Amniotic epithelial cell (primary cell): ENCODE data around the gene SPOCK1.

ENCODE experiments used
- DNase-seq: peaks from one replicate; pipeline ENCODE4 v3.0.0-alpha.2; 2010; ENCODE audit warnings: low read depth

The SPOCK1 gene

DNA sequence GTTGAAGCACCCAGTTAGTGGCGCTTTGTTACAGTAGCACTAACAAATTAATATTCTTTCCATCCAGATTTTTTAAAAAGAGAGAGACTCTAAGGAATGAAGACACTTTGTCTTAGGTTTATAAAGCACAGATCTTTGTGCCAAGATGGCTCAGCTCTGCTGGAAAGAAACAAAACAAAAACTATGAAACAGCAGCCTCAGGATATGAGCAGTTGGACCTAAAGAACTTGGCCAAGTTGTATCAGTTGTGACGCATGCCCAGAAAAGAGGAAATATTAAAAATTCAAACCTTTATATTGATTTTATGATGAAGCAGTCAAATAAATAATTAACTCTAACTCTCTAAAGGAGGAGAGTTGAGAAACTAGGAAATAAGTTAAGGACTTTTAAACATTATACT is 427.2 kb downstream of the SPOCK1 start:
- DNase-seq: no peak

DNA sequence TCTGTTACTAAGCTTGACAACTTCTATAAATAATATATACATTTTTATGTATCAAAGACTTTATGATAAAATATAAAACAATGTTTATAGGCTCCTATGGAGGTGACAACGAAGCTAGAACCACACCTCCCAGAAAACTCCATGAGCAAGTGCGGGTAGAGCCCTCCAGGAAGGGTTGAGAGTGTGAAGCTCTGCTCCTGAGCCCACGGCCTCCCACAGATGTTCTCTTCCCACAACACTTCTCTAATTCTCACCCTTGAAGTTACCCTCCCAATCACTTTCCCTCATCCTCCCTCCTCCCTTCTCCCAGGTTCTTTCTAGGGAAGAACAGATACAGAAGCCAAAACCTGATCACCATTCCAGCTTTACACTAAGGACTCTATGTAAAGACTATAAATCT is 427.6 kb downstream of the SPOCK1 start:
- DNase-seq: no peak

DNA sequence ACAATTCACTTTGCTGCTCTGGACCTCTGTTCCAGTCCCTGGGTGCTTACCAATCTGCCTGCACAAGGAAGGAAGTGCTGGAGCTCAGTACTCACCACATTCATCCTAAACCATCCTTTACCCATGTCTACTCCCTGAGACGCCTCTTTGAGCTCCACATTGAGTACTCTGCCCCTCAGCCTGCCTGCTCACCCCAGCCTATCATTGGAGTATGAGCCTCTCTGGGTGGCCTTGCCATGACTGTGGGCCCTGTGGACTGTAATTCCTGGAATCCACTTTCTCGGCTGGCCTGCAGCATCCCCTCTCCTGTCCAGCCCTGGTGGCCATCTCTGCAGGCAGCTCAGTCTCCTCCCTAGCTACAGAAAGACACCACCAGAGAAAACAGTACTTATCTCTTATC is 428.6 kb downstream of the SPOCK1 start:
- DNase-seq: no peak

DNA sequence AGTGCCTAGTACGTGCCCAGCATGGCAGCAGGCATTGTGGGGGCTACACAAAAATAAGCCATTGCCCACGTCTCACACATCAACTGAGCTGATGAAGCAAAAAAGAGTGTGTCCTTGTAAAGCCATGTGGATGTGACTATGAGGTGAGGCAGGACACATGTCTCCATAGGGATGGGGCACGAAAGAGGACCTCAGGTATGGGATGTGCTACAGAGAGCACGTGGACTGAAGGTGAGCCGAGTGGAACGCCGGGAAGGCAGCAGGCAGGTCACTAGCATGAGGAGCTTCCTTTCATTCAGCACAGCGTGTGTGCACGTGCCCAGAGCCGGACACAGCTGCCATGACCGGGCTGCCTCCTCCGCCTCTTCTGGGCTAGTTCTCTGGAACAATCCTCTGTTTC is 429.8 kb downstream of the SPOCK1 start:
- no peak for DNase-seq

DNA sequence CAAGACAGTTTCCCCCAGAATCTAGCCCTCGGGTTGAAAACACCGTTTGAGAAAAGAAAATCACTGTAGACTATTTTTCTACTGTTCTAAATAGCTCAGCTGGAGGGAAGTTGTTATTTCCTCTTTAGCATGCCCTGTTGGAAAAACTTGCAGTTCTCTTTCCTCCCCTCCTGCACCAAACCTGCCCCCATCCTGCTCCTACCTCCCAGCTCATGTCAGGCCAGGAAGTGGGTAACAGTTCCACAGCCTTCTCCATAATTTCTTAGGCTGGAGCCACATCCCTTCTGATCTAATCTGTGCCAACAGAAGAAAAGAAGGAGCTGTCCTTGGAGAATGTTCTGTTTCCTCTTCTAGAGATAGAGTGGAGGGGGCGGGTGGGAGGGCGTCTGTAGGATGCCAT is 437.7 kb downstream of the SPOCK1 start:
- no peak for DNase-seq

DNA sequence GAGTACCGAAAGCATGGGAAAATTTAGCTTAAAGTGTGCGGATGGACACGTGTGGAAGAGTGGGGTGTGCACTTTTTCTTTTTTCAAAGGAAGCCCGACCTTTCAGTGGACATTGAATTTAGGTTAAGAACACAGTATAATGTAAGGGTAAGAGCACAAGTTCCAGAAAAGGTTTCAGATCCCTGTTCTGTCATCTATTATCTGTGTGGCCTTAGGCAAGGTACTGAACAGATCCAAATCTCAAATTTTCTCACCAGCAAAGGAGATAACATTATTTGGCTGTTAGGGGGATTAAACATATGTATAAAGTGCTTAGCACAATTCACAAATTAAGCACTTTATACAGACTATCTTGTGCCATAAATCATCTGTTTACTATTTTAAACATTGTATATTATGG is 441.0 kb downstream of the SPOCK1 start:
- DNase-seq: no peak

DNA sequence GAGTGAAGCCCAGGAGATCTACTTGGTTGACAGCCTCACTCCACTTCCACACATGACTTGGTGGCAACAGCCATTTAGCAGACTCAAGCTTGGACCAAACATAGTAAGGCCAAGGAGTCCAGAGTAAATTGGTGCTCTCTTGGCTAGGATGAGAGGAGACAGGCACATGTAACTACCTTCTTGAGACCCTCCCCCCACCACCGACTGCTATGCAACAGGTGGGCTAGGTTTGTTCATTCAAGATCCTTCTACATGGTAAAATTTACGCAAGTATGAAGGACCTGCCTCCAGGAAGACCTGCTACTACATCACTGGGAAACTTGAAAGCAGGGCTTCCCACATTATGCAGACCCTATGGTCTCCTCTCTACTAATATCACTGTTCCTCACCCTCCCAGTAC is 442.4 kb downstream of the SPOCK1 start:
- no peak for DNase-seq

DNA sequence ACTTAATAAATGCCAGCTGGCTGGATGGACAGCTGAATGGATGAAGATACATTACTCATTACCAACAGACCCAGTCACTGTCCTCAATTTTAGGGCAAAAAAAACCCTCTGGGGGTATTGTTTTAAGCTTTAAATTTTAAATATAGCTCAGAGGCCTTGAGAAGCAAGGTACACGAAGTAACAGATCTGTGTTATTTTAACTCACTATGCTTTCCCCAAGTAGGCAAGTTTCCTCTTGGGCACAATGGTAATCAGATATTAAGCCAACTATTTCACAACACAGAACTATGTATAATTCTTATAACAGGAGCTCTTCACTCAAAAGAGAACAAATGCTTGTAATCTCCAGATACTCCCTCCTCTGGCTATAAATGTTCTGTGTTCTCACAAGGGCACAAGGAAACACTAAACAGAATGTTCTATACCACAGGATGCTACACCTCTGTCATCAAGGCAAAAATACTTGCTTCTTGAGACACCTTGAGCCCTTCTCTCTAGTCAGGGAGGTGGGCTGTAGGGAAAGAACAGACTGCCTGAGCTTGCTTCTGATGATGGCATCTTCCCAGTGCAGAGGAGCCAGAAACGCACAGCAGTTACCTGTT is 443.8 kb downstream of the SPOCK1 start:
- peak; percentile 3 for DNase-seq

DNA sequence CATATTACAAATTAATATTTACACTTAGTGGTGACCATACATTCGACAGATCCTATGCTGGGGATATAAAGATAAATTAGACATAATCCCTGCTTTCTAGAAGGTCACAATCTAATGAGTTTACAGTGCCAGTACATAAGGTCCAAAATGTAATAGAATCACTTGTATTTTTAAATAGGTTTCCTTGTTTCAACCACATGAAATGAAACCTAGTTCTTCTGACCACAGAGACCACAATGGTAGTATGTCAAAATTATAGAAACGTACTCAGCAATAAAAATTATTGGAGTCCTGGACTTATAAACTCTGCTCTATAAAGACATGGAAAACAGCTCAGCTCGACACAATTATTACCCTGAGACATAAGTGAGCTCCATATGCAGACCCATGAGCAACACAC is 444.3 kb downstream of the SPOCK1 start:
- no peak for DNase-seq

DNA sequence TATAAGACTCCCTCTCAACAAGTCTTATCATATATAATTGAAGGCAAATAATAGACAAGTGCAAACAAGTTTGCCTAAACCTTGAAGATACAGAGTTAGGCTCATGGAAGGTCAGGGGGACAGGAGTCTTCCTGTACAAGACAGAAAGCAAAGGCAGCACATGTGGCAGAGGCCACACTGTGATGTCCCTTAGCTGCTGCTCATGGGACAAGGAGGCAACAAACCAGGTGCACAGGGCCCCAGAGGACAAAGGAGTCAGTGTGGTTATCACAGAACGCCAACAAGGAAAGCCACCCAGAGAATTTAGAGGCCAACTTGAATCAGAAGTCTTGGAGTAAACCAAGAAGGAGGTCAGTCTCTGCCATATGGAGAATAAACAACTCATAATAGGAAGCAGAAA is 444.8 kb downstream of the SPOCK1 start:
- DNase-seq: no peak

DNA sequence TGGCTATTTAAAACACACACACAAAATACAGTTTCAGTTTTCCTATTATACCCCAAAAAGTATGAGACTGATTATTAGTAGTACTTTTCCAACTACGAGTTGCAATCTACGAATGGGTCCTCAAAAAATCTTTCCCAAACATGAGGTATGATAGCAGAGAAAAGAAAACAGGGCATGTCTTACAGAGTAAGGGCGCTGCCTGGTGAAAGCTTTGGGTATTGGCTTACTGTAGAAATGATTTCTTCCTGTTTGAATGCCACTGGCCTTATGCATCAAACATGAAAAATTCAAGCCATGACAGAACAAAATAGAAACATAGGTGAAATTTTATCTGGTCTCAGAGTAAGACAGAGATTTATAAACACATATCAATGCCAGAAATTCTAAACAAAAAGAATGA is 448.0 kb downstream of the SPOCK1 start:
- DNase-seq: no peak

DNA sequence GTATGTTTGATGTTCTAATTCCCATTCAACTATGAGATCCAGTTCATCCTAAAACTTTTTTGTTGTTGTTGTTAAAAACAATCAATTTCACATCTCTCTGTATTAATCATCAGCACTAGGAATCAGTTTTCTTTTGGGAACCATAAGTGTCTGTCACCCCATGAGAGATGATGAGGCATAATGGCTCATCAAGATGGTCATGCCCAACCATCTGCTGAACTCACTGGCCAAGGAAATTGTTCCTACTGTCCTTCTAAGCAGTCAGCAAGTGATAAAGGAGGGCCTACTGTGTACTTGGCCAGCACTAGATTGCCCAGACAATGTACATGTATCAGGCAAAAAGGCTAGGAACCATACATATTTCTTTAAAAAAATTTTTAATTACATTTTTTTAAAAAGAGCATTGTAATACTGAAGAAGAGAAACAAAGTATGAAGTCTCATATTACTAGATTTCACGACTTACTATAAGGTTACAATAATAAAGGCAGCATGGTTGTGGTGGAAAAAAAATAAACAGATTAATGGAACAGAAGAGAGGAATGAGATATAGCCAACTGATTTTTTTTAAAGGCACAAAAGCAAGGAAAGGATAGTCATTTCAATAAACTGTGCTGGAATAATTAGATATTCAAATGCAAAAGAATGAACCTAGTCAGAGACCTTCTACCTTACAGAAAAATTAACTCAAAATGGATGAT is 458.3 kb downstream of the SPOCK1 start:
- no peak for DNase-seq

DNA sequence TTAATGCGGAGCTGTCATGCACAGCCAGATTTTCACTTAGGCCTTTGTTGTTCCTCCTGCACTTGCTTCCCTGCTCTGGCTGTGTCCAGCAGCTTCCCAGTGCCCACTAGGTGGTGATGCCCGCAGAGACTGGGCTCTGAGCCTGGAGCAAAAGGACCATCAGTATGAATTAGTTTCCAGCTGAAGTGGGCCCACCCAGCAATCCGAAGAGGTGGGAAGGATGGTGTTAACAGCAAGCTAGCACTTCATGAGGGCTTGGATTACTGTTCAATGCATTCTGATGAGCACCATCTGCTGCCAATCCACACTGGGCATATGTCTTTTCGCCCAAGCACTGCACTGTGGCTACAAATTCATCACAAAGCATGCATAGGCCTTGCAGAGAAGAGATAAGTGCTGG is 459.1 kb downstream of the SPOCK1 start:
- no peak for DNase-seq

DNA sequence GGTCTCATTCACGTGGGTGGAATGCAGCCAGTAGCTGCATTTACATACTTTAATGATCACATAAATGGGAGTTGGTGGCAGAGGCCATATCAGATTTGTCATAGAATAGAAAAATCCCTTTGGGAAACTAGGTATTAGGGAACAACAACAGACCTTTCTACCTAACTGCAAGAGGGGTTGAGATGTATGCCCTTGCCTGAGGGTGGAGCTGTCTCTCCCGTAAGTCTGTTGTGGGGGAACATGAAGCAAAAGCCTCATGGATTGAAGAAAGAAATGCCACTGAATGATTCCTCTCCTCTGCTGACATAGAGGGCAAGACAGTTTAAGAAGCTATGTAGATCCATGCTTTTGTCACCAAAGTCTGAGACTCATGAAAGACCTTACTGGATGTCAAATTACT is 461.3 kb downstream of the SPOCK1 start:
- DNase-seq: no peak

DNA sequence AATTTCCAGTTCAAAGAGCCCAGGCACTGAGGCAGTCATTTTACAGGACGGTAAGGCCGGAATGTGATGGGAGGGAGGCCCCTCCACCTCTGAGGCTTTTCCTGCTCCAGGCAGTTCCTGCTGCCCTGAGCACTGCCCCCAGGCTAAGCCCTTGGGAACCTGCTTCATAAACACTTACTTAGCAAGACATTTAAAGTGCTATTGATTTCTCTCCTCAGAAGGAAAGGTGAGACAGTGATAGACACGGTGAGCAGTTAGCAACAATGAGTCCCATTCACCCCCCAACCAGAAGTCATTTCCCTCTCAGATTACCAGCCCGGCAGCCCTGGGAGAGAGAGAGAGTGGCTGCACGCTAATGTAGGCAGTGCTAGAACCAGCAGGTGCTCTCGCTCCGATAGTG is 462.5 kb downstream of the SPOCK1 start:
- no peak for DNase-seq

DNA sequence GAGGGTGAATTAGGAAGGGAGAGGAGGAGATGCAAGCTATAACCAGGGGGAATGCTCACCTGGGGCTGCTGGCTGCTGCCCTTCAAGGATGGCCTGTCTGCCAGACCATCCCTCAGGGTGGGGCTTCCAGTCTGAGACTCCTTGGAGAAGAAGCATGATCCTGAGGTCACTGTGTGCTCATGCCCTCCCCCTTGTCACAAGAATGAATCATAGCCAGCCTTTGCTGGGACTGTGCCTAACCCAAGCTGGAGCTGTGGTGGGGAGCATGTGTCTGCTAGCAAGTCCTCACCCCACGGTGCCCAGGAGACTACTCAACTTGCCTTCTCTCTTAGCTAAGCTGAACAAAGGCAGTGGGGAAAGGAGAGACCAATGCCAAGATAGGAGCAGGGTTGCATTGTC is 463.6 kb downstream of the SPOCK1 start:
- DNase-seq: no peak

DNA sequence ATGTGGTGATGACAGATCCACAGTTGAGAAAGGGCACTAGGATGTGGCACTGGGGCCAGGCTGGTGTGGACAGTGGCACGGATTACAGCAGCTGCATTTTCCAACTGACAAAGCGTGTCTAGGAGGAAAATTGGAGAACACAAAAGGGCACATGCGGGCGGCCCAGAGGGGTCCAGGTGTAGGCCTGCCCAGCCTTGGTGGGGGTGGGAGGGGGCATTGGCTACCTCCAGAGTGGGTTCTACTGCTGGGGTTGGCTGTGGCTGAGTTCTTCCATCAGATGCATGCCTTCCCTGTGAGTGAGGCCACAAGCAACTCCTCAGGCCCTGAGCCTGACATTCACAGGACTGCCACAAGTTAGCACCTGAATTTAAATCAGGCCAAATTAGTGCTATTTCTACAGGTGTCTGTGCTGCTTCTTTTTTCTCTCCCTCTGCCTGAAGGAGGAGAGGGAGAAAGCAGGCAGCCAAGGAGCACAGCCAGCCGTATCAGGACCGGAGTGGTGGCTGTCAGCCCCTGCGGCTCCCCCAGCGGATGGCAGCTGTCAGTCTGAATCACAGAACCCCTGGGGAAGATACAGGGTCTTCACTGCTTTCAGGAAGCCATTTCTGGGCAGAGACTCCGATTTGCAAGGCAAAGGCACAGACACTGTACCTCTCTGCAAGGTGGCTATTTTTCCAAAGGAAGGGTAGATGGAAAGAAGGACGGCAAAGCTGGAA is 464.2 kb downstream of the SPOCK1 start:
- DNase-seq: no peak

DNA sequence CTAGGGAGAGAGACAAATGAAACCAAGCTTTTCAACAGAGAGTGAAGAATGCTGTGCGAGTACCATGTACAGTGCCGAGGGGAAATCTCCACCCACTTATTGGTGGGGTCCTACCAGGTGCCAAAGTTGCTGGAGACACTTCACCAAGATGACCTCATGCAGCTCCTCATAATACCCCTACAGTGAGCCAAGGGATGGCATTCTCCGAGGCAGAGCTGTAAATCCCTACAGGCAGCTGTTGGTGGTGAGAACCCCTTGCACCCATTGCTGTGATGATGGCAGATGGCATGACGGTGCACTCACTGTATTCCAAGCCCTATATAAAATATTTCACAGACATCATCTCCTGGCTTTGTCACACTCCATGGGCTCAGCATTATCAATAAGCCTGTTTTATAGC is 464.9 kb downstream of the SPOCK1 start:
- DNase-seq: no peak

DNA sequence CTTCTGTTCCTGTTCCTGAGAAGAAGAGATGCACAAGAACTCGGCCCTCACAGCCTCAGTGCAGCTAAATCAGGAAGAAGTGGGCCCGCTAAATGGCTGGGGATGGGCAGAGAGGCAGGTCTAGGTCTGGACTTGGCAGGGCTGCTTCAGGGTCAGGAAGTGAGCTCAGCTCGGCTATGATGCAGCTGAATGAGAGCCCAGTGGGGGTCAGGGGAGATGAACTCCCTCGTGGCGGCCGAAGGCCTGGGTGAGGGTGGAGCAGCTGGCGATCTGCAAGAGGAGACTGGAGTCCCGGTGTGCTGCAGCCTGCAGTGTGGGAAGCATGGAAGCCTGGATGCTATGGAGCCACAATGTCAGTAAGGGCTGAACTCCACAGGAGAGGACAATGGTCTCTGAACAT is 466.2 kb downstream of the SPOCK1 start:
- no peak for DNase-seq

DNA sequence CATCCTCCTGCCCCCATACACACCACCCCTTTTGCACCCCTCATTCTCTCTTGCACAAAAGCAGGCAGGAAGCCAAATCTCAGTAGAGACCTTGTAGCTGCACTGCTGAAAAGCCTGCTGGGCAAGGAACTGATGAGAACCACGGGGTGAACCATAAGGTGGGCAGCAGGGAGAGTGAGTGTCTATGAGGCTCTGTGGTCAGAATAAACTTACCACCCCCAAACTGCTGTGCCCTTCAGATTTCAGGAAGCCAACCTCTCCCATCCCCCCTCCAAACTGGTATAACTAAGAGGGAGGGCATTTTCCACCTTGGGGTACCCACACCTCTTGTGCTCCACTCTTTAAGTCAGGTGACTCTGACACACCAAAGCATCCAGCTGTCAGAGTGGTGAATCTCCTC is 471.4 kb downstream of the SPOCK1 start:
- DNase-seq: no peak

DNA sequence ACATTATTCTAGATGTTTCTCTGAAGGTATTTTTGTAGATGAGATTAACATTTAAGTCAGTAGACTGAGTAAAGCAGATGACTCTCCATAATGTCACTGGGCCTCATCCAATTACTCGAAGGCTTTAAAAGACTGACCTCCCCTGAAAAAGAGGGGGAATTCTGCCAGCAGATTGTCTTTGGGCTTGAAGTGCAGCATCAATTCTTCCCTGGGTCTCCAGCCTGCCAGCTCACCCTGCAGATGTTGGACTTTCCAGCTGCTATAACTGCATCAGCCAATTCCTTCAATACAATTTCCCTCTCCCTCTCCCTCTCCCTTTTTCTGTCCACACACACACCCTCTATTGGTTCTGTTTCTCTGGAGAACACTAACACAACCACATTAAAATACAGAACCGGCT is 472.8 kb downstream of the SPOCK1 start:
- DNase-seq: no peak

DNA sequence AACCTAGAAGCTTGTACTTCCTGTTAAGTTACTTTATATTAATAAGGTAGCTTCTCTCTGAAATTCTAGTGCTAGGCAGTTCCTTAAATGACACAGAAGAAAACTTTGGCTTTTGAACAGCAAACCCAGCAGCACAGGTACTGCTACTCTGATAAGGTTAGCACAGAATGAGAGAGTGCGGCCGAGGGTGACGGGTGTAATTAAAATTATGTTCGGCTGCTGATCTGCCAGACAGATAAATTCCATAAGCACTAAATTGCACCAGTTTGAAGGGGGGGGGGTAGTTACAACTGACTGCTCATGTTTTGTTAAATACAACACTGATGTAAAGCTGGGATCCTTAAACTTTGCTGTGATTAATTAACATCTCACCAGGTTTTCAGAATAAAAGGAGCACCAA is 475.1 kb downstream of the SPOCK1 start:
- DNase-seq: no peak

DNA sequence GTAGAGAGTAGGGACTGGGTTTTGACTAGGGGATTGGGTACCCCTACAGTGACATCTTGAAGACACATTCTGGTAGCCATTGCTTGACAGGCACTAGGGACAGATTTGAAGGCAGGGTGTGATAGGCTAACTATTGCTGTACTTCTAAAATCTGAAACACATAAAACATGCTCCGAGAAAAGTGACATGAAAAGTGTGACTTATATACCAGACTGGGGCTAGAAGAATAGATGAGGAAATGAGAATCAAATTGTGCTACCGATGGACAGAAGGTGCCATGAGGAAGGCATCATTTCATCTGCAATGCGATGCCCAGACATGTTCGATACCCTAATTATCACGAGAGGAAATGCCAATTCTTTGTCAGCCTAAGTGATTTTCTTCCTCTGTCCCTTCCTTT is 475.8 kb downstream of the SPOCK1 start:
- DNase-seq: no peak

DNA sequence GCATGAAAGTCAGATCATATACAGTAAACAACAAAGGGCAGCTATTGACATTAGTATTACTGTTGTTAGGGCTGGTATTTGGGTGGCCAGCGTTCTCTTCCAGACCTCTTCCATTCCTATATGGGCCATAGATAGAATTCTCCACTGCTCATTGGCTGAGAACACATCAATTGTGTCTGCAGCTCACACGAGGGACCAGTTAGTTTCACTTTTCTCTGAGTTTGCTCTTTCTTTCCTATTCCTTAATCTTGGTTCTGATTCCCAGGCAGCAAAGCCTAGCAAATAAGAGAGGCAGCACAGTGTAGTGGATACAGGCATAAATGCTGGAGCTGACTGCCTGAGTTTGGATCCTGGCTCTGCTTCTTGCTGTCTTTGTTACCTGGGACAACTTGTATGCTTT is 476.4 kb downstream of the SPOCK1 start:
- DNase-seq: no peak
